Activated T-helper 9 cell treated with anti-CD3 and anti-CD28 coated beads, Interleukin-2, amount 50 U/mL, for 16 hours (primary cell): ENCODE data around the gene CCDC71.

Experiments used
- DNase-seq: peaks from one replicate; pipeline ENCODE4 v3.0.0-alpha.2; 2020; ENCODE audit warnings: low read depth

The CCDC71 gene

DNA sequence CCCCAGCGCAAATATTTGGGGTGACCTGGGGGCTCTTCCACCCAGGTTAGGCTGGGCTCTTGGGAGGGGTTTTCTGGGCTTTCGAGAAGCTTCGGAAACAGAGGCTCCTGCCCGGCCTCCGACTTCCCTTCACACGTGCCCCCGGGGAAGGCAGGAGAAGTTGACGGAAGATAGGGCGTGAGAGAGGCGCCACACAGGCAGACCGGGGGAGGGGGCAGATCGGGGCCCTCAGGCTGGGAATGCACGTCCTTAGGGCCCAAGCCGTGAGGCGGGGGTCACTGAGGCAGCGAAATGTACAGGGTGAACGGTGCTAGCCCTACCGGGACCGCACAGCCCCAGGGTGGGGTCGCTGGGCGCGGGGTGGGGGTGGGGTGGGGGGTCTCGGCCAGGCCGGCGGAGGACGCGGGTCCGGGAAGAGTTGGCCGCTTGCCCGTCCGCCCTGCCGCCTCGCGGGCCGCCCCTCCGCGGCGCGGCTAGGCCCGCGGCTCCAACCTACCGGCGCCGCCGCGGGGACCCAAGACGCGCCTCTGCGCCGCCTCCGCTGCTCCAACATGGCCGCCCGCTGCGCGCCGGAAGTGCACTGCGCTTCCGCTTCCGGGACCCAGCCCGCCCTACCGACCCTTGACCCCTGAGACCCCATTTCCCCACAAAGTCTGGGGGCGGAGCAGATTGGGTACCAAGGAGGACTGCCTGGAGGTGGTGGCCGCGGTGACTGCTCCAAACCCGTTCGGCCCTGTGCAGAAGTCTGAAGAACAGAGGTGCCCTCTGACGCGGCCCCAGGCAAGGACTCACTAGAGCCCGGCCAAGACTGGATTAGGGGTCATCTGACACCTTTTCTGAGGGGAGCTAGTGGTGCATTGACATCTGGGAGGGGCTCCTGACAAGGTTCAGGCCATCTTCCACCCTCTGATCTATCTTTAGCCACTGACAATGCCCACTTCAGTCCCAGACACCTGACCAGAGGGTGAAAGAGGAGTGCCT, at the start of gene CCDC71:
CCDC71 (minus strand) TSS at position 561 of the 981 bp plus-strand sequence. CDS start 2,123 bp downstream, outside the sequence.
- peak; percentile 70 for DNase-seq

DNA sequence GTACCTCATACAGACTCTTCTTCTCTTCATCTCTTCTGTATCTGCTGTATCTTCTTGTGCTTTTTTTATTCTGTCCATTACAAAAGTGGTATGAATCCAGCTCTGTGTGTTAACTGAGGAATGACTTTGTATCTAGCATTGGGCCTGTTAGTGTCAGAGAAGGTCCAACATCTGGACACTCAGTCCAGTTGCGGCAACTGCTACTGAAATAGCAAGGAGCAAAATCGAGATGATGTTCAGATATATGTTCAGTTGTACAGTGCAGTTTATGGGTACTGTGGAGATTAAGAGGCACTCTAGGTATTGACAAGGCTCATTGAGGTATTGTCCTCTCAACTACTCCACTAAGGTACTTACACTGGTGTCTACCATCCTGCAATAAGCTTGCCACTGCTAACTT, 47.9 kb upstream of the CCDC71 start:
- DNase-seq: no peak

DNA sequence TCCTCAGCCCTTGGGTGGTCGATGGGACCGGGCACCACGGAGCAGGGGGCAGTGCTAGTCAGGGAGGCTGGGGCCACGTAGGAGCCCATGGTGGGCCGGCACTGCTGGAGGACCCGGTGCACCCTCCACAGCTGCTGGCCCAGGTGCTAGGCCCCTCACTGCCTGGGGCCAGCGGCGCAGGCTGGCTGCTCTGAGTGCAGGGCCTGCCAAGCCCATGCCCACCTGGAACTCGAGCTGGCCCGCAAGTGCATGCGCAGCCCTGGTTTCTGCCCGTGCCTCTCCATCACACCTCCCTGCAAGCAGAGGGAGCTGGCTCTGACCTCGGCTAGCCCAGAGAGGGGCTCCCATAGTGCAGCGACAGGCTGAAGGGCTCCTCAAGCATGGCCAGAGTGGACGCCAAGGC, 47.4 kb upstream of the CCDC71 start:
- DNase-seq: no peak

DNA sequence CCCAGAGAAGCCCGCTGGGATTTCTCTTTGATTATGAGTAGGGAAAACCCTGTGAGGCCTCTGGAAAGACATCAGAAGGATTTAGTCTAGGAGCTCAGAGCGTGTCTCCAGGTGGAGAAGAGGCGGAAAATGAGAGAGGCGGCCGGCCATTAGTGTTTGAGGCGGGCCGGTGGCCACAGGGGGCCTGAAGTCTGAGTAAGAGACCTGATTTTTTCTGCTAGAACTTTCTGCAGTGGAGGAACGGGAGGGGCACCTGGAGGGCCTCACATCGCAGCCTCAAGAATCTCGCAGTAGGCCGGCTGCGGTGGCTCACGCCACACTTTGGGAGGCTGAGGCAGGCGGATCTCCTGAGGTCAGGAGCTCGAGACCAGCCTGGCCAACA, 33.8 kb upstream of the CCDC71 start:
- no peak for DNase-seq

DNA sequence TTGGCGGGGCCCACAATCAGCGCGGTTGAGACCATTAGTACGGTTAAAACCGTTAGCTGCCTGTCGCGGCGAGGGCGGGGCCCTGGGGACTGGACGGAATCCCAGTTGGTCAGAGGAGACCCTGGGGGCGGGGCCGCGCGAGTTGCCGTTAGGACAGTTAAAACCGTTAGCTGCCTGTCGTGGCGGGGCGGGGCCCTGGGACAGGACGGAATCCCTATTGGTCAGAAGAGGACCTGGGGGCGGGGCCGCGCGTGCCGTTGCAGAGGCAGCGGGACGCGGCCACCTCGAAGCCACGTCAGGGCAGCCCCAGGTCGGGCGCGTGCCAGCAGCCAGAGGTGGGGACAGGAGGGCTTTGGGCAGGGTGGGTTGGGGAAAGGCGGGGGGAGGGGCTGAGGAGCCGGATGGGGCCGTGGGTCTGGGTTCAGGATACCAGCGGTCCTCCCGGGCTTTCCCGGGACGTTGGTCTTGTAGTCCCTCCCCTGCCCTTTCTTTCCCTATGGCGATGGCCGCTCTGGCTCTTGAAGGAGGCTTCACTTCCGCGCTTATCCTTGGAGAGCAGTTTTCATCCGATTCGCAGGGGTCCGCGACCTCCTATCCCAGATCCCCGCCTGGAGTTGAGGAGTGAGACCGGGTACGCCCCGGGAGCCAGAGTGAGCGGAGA, 33.2 kb upstream of the CCDC71 start:
- DNase-seq: no peak

DNA sequence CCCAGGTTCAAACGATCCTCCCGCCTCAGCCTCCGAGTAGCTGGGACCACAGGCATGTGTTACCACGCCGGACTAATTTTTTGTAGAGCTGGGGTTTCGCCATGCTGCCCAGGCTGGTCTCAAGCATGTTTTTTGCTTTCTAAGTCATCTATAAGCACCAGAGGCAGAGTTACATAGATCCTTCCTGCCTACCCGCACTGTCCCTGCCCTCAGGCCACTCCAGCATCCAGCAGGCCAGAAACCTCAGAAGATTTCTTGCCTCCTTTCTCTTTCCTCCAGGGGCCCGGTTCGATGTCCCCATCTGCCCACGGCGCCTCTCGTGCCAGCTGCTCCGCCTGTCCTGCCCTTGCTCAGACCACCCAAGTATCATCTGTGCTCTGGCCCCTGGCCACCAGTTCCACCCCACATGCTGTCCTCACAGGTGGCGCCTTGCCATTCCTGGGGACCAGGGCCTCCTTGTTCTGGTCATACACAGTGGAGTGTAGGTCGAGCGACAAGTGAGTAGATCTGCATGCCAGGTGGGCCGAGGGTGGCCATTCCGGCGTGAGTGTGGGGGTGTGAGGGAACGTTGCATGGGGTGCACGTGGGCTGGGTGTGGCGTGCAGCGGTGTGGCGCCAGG, 32.6 kb upstream of the CCDC71 start:
- no peak for DNase-seq

DNA sequence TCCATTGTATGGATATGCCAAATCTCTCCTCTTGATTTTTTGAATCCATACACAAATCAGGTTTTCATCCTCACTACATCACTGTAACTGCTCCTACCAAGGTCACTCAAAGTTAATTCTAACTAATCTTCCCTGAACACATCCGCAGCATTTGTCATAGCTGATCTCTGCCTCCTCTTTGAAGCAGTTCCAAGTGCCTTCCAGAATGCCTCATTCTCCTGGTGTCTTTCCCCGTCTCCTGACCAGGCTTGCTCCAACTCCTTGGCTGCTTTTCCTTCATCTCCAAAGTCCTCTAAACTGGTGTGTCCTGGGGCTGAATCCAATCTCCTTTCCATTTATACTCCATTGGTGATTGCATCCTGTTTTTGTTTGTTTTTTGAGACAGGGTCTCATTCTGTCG, 32.0 kb upstream of the CCDC71 start:
- no peak for DNase-seq

DNA sequence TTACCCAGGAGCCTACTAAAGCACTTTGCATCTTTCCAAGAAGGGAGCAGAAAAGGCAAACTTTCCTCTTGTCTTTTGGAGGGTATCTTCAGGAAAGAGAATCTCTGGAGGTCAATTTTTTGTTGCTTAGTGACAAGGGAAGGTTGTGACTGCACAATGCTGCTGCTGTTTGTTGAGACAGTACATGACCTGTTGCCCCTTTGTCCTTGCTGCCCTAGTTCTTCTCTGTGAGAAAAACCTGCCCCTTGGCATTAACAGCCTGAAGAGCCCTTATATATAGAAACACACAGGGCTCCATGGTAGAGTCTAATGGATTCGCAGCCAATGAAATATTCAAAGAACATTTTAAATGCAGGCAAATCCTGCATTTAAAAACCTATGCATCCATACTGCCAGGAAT, 25.6 kb upstream of the CCDC71 start:
- DNase-seq: no peak

DNA sequence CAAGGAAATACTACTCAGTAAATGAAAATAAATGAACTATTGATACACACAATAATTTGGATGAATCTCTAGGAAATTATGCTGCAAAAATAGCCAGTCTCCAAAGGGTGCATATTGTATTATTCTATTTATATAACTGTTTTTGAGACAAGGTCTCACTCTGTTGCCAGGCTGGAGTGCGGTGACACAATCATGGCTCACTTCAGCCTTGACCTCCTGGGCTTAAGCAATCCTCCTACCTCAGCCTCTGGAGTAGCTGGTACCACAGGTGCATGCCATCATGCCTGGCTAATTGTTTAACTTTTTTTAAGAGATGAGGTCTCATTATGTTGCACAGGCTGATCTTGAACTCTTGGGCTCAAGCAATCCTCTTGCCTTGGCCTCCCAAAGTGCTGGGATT, 17.7 kb upstream of the CCDC71 start:
- no peak for DNase-seq

DNA sequence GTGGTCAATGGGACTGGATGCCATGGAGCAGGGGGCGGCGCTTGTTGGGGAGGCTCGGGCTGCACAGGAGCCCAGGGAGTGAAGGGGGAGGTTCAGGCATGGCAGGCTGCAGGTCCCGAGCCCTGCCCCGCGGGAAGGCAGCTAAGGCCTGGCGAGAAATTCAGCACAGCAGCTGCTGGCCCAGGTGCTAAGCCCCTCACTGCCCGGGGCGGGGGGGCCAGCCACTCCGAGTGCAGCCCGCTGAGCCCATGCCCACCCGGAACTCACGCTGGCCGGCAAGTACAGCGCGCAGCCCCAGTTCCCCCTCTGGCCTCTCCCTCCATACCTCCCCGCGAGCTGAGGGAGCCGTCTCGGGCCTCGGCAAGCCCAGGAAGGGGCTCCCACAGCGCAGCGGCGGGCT, 16.6 kb upstream of the CCDC71 start:
- no peak for DNase-seq

DNA sequence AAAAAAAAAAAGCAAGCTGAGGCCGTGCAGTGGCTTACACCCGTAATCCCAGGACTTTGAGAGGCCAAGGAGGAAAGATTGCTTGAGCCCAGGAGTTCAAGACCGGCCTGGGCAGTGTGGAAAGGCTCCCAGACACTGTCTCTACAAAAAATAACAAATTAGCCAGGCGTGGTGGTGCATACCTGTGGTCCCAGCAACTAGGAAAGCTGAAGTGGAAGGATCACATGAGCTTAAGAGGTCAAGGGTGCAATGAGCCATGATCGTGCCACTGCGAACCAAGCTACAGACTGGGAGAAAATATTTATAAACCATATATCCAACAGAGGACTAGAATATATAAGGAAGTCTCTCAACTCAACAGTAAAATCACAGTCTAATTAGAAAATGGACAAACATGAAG, 15.2 kb upstream of the CCDC71 start:
- DNase-seq: no peak

DNA sequence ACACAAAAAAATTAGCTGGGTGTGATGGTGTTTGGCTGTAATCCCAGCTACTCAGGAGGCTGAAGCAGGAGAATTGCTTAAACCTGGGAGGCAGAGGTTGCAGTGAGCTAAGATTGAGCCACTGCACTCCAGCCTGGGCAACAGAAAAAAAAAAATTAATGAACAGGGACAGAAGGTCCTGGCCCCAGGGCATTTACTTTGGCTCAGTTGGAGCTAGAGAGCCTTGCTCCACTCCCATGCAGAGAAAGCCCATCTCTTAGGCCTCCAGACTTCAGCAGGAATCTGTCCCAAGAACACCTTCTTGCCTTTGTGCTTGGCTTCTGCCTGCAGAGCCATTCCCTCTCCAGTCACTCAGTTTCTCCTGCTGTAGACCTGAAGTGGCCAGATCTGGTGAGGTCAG, 14.0 kb upstream of the CCDC71 start:
- DNase-seq: no peak

DNA sequence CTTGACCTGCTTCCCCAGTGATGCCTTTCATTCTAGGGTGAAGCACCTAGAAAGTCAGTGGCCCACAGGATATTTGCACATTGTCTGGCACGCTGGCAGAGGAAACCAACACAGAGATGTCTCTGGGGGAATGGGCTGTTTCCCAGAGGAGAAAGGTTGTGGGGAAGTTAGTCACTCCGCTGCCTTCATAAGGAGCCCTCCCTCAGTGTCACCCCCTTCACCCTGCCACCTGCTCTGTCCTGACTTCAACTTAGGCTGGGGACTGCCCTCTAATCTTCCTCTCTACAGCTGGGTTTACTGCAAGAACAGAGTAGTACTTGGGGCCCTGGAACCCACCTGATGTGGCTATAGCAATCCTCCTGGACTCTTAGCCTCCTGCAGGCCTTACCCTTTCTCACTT, 10.9 kb upstream of the CCDC71 start:
- no peak for DNase-seq

DNA sequence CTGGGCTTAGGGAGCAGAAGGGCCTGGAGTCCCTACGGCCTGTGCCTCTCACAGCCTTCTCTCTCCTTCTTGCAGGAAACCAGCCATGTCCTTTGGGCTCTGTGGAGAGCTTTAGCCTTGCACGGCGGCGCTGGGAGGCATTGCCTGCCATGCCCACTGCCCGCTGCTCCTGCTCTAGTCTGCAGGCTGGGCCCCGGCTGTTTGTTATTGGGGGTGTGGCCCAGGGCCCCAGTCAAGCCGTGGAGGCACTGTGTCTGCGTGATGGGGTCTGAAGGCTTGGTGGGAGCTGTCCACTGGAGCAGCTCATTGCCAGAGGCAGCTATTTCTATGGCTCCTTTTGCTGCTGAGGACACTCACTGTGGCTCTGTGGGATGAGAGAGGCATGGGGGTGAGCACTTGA, 9.4 kb upstream of the CCDC71 start:
- DNase-seq: no peak

DNA sequence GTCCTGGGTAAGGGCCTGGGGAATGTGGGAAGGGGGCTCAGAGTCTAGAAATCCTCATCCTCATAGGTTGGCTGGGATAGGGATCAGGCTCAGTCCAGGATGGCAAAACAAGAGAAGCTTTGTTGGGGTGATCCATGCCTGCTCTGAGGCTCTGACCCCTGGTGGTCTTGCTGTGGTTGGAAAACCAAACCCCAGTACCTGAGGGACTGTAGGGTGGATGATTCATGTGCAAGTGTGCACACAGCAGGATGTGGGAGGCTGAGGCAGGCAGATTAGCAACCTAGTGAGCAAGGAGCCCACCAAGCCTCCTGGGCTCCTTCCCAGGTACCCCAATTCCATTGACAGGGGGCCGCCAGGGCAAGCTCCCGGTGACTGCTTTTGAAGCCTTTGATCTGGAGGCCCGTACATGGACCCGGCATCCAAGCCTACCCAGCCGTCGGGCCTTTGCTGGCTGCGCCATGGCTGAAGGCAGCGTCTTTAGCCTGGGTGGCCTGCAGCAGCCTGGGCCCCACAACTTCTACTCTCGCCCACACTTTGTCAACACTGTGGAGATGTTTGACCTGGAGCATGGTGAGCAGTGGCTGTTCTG, 8.4 kb upstream of the CCDC71 start:
- DNase-seq: no peak

DNA sequence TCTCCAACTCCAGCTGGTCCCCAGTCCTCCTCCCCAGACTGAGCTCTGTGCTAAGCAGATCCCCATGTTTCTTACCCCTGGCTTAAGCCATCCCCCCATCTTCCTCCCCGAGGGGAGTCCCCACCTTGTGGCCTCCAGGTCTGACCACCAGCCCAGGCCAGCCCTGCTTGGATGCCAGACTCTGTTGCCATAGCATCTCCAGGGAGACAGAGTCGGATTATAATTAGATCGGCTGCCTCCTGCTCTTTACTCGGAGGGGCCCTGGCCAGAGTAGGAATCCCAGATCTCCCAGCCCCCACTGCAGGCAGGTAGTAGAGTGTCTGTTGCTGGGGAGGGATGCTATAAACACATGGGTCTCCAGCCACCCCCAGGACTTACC, 7.7 kb upstream of the CCDC71 start:
- no peak for DNase-seq

DNA sequence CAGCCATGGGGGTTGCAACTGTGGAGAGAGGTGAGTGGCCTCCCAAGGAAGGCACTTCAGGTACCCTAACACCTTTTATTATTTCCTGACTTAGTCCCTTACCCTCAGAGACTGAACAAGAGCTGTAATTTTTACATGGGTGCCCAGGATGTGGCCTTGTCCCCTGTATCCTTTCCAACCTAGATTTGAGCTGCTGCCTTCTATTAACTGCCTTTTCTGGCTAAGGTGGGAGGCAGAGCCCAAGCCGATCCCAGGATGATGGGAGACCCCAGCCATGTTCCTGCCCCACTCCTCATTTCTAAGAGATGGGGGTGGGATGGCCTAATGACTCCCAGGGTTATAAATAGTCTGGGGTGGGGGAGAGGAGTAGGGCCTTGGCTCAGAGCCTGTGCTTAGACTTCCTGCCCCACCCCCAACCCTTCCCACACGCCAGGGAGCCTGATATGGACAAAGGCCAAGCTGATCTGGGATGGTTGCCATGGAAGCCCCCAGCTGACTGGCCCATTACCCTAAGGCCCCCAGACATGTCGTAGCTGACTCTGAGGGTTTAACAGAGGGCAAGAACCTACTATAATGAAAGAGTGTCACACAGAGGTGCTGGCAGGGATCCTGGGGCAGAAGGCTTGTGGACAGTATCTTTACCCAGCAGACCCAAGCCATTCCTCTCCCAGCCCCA, 7.1 kb upstream of the CCDC71 start:
- no peak for DNase-seq

DNA sequence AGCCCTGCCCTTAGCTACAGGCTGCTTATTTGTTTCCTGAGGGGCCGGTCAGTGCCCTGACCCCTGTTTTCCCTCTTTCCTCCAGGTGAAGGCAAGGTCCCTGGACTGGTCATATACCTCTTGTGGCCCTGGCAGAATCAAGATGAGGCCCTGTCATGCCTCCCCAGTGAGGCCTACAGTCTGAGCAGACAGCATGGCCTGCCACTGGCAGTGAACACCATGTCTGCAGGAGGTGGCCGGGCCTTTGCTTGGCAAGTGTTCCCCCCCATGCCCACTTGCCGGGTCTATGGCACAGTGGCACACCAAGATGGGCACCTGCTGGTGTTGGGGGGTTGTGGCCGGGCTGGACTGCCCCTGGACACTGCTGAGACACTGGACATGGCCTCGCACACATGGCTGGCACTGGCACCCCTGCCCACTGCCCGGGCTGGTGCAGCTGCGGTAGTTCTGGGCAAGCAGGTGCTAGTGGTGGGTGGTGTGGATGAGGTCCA, 6.5 kb upstream of the CCDC71 start:
- no peak for DNase-seq

DNA sequence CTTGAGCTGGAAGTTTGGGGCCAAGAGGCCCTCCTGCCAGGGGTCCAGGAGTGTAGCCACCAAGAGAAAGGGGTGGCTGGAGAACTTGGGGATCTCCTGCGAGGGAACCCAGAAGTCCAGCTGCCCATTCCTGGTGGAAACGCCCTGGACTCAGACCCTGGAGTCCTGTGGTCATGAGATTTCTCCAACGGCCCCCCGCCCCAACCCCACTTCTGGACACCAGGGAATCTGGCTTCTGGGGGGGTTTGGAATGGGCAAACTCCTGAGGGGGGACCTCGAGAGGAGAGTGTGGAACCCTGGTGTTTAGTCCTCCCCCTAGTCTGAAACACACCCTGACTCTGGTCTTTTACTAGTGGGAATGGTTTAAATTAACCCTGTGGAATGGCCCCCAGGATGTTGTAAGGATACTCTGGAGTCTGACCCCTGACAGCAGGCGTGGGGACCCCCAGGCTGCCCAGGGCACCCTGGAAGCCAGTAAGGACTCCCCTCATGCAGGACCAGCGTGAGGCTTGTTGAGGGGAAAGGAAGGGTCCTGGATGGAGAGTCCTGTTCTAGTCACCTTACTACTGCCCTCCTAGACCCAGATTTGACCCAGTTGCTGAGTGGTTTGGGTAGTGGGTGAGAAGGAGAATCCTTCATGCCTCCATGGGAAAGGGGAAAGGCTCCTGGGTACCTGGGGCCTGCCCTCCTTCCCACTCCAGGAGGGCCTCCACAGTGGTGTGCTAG, 5.8 kb upstream of the CCDC71 start:
- no peak for DNase-seq

DNA sequence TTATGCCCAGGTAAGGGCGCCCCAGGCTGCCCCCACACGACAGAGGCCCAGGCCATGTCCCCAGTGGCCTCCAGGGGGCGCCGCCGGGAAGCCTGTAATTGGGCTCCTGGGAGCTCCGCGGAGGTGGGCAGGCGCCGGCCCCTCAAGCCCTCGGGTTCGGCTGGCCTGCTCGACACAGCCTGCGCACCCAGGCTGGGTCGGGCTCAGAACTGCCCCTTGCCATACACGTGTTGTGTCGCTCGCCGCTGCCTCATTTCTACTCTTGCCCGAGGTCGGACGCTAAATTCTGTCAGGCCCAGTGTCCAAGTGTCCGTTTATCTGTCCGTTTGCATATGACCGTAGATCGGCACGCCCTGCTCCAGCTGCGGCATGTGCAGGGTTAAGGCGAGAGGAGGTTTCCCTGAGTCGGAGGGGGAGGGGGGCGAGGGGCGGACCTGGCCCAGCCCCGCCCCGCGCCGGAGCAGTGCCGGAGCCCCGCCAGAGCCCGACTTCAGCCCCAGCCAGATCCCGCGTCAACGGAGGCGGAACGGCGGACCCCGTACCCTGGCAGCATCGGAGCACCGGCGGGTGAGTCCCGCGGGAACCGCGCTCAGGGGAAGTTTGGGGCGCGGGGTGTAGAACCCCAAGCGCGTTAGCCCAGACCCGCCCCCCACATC, 5.1 kb upstream of the CCDC71 start, which contains the start of gene KLHDC8B:
KLHDC8B (plus strand) TSS at position 480 of the 656 bp plus-strand sequence. CDS start 1,172 bp downstream, outside the sequence.
- peak; percentile 74 for DNase-seq

DNA sequence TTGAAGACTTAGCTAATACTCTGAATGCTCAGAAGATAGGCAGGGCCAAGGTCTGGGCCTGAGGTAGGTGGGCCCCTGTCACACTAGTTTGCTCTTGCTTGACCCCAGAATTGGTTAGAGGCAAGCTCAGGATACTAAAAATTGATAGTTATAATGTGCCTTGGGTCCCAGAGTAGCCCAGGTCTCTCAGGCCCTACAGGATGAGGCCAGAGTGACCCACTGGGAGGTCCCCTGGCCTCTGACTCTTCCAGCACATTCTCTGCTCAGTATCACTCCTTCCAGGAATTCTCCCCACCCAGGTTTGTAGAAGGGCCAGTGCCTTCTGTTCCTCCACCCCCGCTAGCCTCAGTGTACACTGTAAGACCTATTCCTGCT, 4.6 kb upstream of the CCDC71 start:
- no peak for DNase-seq
